Type B pancreatic cell (in vitro differentiated cells): Measurements from ENCODE around the gene KIF6. TPM values are rescaled to one million over a fixed set of nuclear protein-coding genes. Genes with fewer than 3 reads are reported as not detected.

Experiments
- DNase-seq: peaks from one replicate; pipeline ENCODE4 v3.0.0; 2021; ENCODE audit warnings: mixed read lengths; ENCODE audit not compliant: unreplicated experiment; ENCODE audit errors: extremely low spot score
- H3K27ac Mint-ChIP-seq: 2 replicates; pipeline ENCODE4 v1.8.0; 2021; ENCODE audit warnings: mild to moderate bottlenecking, mixed read lengths
- H3K27me3 Mint-ChIP-seq: 2 replicates; pipeline ENCODE4 v1.8.0; 2021; ENCODE audit warnings: mixed read lengths
- H3K36me3 Mint-ChIP-seq: 2 replicates; pipeline ENCODE4 v1.8.0; 2021; ENCODE audit warnings: mixed read lengths
- H3K4me1 Mint-ChIP-seq: one replicate; pipeline ENCODE4 v1.8.0; 2021; ENCODE audit warnings: mixed read lengths; ENCODE audit not compliant: unreplicated experiment
- H3K4me3 Mint-ChIP-seq: 2 replicates; pipeline ENCODE4 v1.8.0; 2021; ENCODE audit warnings: mild to moderate bottlenecking, mixed read lengths
- H3K9me3 Mint-ChIP-seq: 2 replicates; pipeline ENCODE4 v1.8.0; 2021; ENCODE audit warnings: mixed read lengths
- CTCF ChIP-seq: fragments of 200-600 bp; sonication (generic); conservative IDR thresholded peaks from 2 replicates; pipeline ENCODE4 v1.5.0; 2021; ENCODE audit warnings: antibody characterized with exemption, mild to moderate bottlenecking
- total RNA-seq: library from RNA; stranded (reverse); gene quantifications from 2 replicates; pipeline ENCODE4 v1.2.1, GENCODE V29; 2021; ENCODE audit warnings: low replicate concordance

KIF6 gene
- total RNA-seq, 1 donor from 2014 or later: 3.3 TPM

GRCh38 chr6:39696986-39697788 is 28.0 kb downstream of the KIF6 start:
- no peaks in the 10 kb centered on the region for H3K4me1 Mint-ChIP-seq

GRCh38 chr6:39695447-39695846 is 29.8 kb downstream of the KIF6 start:
- DNase-seq: no peak

More at GRCh38 chr6:39696986-39697788, 28.0 kb downstream of the KIF6 start:
- no peaks in the 10 kb centered on the region for H3K27me3 Mint-ChIP-seq
- DNase-seq: no peak
- no peaks in the 10 kb centered on the region for H3K36me3 Mint-ChIP-seq
- no peak overlapping the region for H3K4me3 Mint-ChIP-seq
- no peak overlapping the region for H3K27ac Mint-ChIP-seq
- TF ChIP-seq CTCF: no peak
- H3K9me3 Mint-ChIP-seq: no peaks in the 10 kb centered on the region

GRCh38 chr6:39693206-39693605 is 32.0 kb downstream of the KIF6 start:
- no peak for DNase-seq
- Mint-ChIP-seq H3K27me3 (no peaks in the 10 kb centered on the region), H3K4me3 (no peak overlapping the region), H3K27ac (no peak overlapping the region), H3K36me3 (no peaks in the 10 kb centered on the region), H3K4me1 (no peaks in the 10 kb centered on the region), H3K9me3 (no peaks in the 10 kb centered on the region)
- no peak for TF ChIP-seq CTCF

More at GRCh38 chr6:39695447-39695846, 29.8 kb downstream of the KIF6 start:
- TF ChIP-seq CTCF: no peak
- Mint-ChIP-seq H3K4me1 (no peaks in the 10 kb centered on the region), H3K36me3 (no peaks in the 10 kb centered on the region), H3K9me3 (no peaks in the 10 kb centered on the region), H3K4me3 (no peak overlapping the region), H3K27me3 (no peaks in the 10 kb centered on the region), H3K27ac (no peak overlapping the region)

GRCh38 chr6:39688494-39688893 is 36.7 kb downstream of the KIF6 start:
- no peak for DNase-seq
- H3K36me3 Mint-ChIP-seq: no peaks in the 10 kb centered on the region
- no peaks in the 10 kb centered on the region for H3K9me3 Mint-ChIP-seq
- peaks cover 9% of the 10 kb centered on the region for H3K4me1 Mint-ChIP-seq
- H3K4me3 Mint-ChIP-seq: no peak overlapping the region
- H3K27ac Mint-ChIP-seq: no peak overlapping the region
- H3K27me3 Mint-ChIP-seq: no peaks in the 10 kb centered on the region
- TF ChIP-seq CTCF: no peak

- H3K36me3 Mint-ChIP-seq: no peaks in the 10 kb centered on the region
- H3K27me3 Mint-ChIP-seq: no peaks in the 10 kb centered on the region
- no peak overlapping the region for H3K27ac Mint-ChIP-seq
- H3K4me1 Mint-ChIP-seq: peaks cover 9% of the 10 kb centered on the region
- no peak for TF ChIP-seq CTCF
- DNase-seq: no peak
- no peak overlapping the region for H3K4me3 Mint-ChIP-seq
- H3K9me3 Mint-ChIP-seq: no peaks in the 10 kb centered on the region
Measured at GRCh38 chr6:39686976-39687375, 38.2 kb downstream of the KIF6 start.
